ENCODE measurements around the gene RNGTT. TPM values are rescaled to one million over a fixed set of nuclear protein-coding genes. Genes with fewer than 3 reads are reported as not detected.
"Not testable (repeated sequence)": the region's sequence is repeated elsewhere in the genome, so short reads cannot be mapped to it uniquely, and the experiment has no call there.

Gene RNGTT
- total and polyA plus RNA-seq, 2 experiments from 2014 or later: 9.2 to 21.5 TPM

DNA sequence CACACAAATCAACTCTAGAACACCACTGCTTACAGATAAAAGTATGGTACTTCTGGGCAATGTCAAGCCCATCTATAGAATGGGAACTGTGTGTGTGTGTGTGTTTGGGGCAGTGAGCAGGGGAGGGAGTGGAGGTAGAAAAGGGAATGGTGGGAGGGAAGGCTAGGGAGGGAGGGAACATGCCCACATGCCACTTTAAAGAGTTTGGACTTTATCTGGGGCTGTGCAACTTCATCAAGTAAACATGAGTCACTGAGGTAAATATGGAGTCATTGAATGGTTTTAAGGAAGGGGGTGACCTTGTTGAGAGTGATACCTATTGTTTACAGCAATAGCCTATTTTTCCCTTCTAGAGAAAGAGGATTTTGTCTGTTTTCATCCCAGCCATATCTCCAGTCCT is 22.5 kb upstream of the RNGTT start:
- H3K27me3 ChIP-seq (replicated peaks; ENCODE audit: insufficient read depth): peaks cover 3% of the 10 kb centered on the region; the same call in 1 of the 2 replicates
- no peak overlapping the region for H3K27ac ChIP-seq
- no peak overlapping the region for H3K4me3 ChIP-seq
- H3K4me1 ChIP-seq (ENCODE audit: insufficient read depth): no peaks in the 10 kb centered on the region; the same call in 1 of the 2 replicates
- H3F3A ChIP-seq (ENCODE audit: insufficient read depth): no peaks in the 10 kb centered on the region
- no peak overlapping the region for H3K4me2 ChIP-seq (ENCODE audit: unreplicated experiment)
- TF ChIP-seq EZH2 (IDR thresholded peaks at IDR 0.05; ENCODE audit: insufficient read depth, poor library complexity, severe bottlenecking) (no peak), EZH2phosphoT487 (IDR thresholded peaks at IDR 0.05; ENCODE audit: insufficient read depth, low read depth) (no peak)
- DNase-seq: no peak
- no peak overlapping the region for H3K9ac ChIP-seq
- no peak overlapping the region for H2AFZ ChIP-seq
- no peaks in the 10 kb centered on the region for H3K9me3 ChIP-seq (ENCODE audit: low read depth)
- H3K9me2 ChIP-seq (ENCODE audit: insufficient read depth): no peaks in the 10 kb centered on the region
- in situ Hi-C loops (cut with MboI): loop anchor here (10.0 to 25.0 kb wide), 2 partner anchors 259 to 376 kb away; partner anchors contain the start of gene UBE2J1
- H4K20me1 ChIP-seq (ENCODE audit: insufficient read depth): no peaks in the 10 kb centered on the region
- H3K79me2 ChIP-seq (ENCODE audit: insufficient read depth): no peaks in the 10 kb centered on the region
- no peaks in the 10 kb centered on the region for H3K36me3 ChIP-seq (ENCODE audit: low read depth)

DNA sequence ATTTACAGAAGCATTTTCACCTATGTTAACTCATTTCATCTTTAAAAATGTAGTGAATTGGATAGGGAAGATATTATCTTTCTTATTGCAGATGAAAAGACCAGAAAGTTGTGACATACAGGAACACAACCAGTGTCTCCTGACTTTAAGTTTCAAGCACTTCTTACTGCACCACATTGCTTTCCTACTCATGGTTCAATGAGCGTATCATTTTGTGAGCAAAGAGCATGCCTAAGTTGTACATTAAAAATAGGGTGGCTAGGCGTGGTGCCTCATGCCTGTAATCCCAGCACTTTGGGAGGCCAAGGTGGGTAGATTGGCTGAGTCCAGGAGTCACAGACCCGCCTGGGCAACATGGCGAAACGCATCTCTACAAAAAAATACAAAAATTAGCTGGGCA is 21.2 kb upstream of the RNGTT start:
- Histone ChIP-seq H3K4me3 (no peak overlapping the region), H3K27me3 (replicated peaks; ENCODE audit: insufficient read depth) (peaks cover 14% of the 10 kb centered on the region; the same call in 1 of the 2 replicates), H4K20me1 (ENCODE audit: insufficient read depth) (no peaks in the 10 kb centered on the region), H3K4me2 (ENCODE audit: unreplicated experiment) (no peak overlapping the region), H3K27ac (no peak overlapping the region), H3K9me2 (ENCODE audit: insufficient read depth) (no peaks in the 10 kb centered on the region), H3F3A (ENCODE audit: insufficient read depth) (no peaks in the 10 kb centered on the region), H3K36me3 (ENCODE audit: low read depth) (no peaks in the 10 kb centered on the region), H3K9ac (no peak overlapping the region), H3K79me2 (ENCODE audit: insufficient read depth) (no peaks in the 10 kb centered on the region), H3K9me3 (ENCODE audit: low read depth) (no peaks in the 10 kb centered on the region), H3K4me1 (ENCODE audit: insufficient read depth) (no peaks in the 10 kb centered on the region; the same call in 1 of the 2 replicates), H2AFZ (no peak overlapping the region)
- no peak for DNase-seq
- no peak for TF ChIP-seq EZH2phosphoT487 (IDR thresholded peaks at IDR 0.05; ENCODE audit: insufficient read depth, low read depth)
- no peak for TF ChIP-seq EZH2 (IDR thresholded peaks at IDR 0.05; ENCODE audit: insufficient read depth, poor library complexity, severe bottlenecking)
- WGBS, 2 experiments (ENCODE audit: low coverage in 1 of 2, low lambda C conversion rate in 2 of 2, missing lambda C conversion rate in 2 of 2): 84 to 85% methylated on average over 5 of the region's 5 CpGs
- in situ Hi-C loops (cut with MboI): loop anchor here (10.0 to 25.0 kb wide), 2 partner anchors 260 to 378 kb away; partner anchors contain the start of gene UBE2J1

DNA sequence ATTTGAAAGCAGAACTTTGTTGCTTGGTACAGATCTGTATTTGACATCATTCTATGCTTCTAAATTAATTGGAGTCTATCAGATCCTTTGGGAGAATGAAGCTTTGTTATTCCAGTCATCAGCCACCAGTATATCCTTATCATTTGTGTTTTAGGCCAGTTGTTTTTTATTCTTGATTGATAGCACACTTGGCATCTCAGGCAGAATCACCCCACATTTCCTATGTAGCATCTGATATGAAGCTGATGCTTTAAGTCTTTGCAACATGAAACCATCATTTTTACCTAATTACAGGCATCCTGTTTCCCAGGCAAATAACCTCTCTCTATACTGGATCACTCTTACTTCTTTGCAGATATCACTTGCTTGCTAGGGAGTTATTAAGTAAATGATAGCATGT is 20.7 kb upstream of the RNGTT start:
- Histone ChIP-seq H3K27me3 (replicated peaks; ENCODE audit: insufficient read depth) (peaks cover 16% of the 10 kb centered on the region; the same call in 1 of the 2 replicates), H3K4me3 (no peak overlapping the region), H2AFZ (no peak overlapping the region), H4K20me1 (ENCODE audit: insufficient read depth) (no peaks in the 10 kb centered on the region), H3K4me1 (ENCODE audit: insufficient read depth) (no peaks in the 10 kb centered on the region; the same call in 1 of the 2 replicates), H3K36me3 (ENCODE audit: low read depth) (no peaks in the 10 kb centered on the region), H3K27ac (no peak overlapping the region), H3K9ac (no peak overlapping the region), H3K9me2 (ENCODE audit: insufficient read depth) (no peaks in the 10 kb centered on the region), H3K9me3 (ENCODE audit: low read depth) (no peaks in the 10 kb centered on the region), H3K4me2 (ENCODE audit: unreplicated experiment) (no peak overlapping the region), H3F3A (ENCODE audit: insufficient read depth) (no peaks in the 10 kb centered on the region), H3K79me2 (ENCODE audit: insufficient read depth) (no peaks in the 10 kb centered on the region)
- in situ Hi-C loops (cut with MboI): loop anchor here (10.0 to 25.0 kb wide), 2 partner anchors 261 to 378 kb away; partner anchors contain the start of gene UBE2J1
- DNase-seq: no peak
- no peak for TF ChIP-seq EZH2 (IDR thresholded peaks at IDR 0.05; ENCODE audit: insufficient read depth, poor library complexity, severe bottlenecking)
- TF ChIP-seq EZH2phosphoT487 (IDR thresholded peaks at IDR 0.05; ENCODE audit: insufficient read depth, low read depth): no peak

- DNase-seq: peak; percentile 61
- H3K4me1 ChIP-seq (ENCODE audit: insufficient read depth): no peaks in the 10 kb centered on the region; the same call in 1 of the 2 replicates
- no peaks in the 10 kb centered on the region for H3F3A ChIP-seq (ENCODE audit: insufficient read depth)
- no peak overlapping the region for H3K9ac ChIP-seq
- WGBS, 2 experiments (ENCODE audit: low coverage in 1 of 2, low lambda C conversion rate in 2 of 2, missing lambda C conversion rate in 2 of 2): 80 to 84% methylated on average over 4 of the region's 4 CpGs
- H3K4me2 ChIP-seq (ENCODE audit: unreplicated experiment): no peak overlapping the region
- H3K9me3 ChIP-seq (ENCODE audit: low read depth): no peaks in the 10 kb centered on the region
- H2AFZ ChIP-seq: no peak overlapping the region
- H3K27me3 ChIP-seq (replicated peaks; ENCODE audit: insufficient read depth): peaks cover 16% of the 10 kb centered on the region; the same call in 1 of the 2 replicates
- no peaks in the 10 kb centered on the region for H3K36me3 ChIP-seq (ENCODE audit: low read depth)
- H3K79me2 ChIP-seq (ENCODE audit: insufficient read depth): no peaks in the 10 kb centered on the region
- H3K4me3 ChIP-seq: no peak overlapping the region
- no peak overlapping the region for H3K27ac ChIP-seq
- H4K20me1 ChIP-seq (ENCODE audit: insufficient read depth): no peaks in the 10 kb centered on the region
- in situ Hi-C loops (cut with MboI): loop anchor here (10.0 to 25.0 kb wide), 2 partner anchors 261 to 379 kb away; partner anchors contain the start of gene UBE2J1
- no peaks in the 10 kb centered on the region for H3K9me2 ChIP-seq (ENCODE audit: insufficient read depth)
- TF ChIP-seq EZH2 (IDR thresholded peaks at IDR 0.05; ENCODE audit: insufficient read depth, poor library complexity, severe bottlenecking) (no peak), EZH2phosphoT487 (IDR thresholded peaks at IDR 0.05; ENCODE audit: insufficient read depth, low read depth) (no peak)
Measured at GRCh38 chr6:88983532-88983931, 20.1 kb upstream of the RNGTT start.

- H3F3A ChIP-seq (ENCODE audit: insufficient read depth); H3K4me1 ChIP-seq (ENCODE audit: insufficient read depth); DNase-seq; H4K20me1 ChIP-seq (ENCODE audit: insufficient read depth); H3K9me3 ChIP-seq (ENCODE audit: low read depth); H3K9me2 ChIP-seq (ENCODE audit: insufficient read depth); H2AFZ ChIP-seq; H3K9ac ChIP-seq; H3K36me3 ChIP-seq (ENCODE audit: low read depth); H3K79me2 ChIP-seq (ENCODE audit: insufficient read depth); H3K27ac ChIP-seq: not testable (repeated sequence)
- WGBS, 2 experiments (ENCODE audit: low coverage in 1 of 2, low lambda C conversion rate in 2 of 2, missing lambda C conversion rate in 2 of 2): 44 to 68% methylated on average over 2 of the region's 2 CpGs
- Histone ChIP-seq H3K27me3 (replicated peaks; ENCODE audit: insufficient read depth) (peaks cover 16% of the 10 kb centered on the region; the same call in 1 of the 2 replicates), H3K4me2 (ENCODE audit: unreplicated experiment) (peak overlapping the region; percentile 53), H3K4me3 (peak overlapping the region; percentile 28; the same call in 1 of the 2 replicates)
- in situ Hi-C loops (cut with MboI): loop anchor here (10.0 to 25.0 kb wide), 2 partner anchors 262 to 379 kb away; partner anchors contain the start of gene UBE2J1
Measured at GRCh38 chr6:88983129-88983528, 19.7 kb upstream of the RNGTT start.
